ENCODE results near the gene EFNB2.

The EFNB2 gene, protein sequence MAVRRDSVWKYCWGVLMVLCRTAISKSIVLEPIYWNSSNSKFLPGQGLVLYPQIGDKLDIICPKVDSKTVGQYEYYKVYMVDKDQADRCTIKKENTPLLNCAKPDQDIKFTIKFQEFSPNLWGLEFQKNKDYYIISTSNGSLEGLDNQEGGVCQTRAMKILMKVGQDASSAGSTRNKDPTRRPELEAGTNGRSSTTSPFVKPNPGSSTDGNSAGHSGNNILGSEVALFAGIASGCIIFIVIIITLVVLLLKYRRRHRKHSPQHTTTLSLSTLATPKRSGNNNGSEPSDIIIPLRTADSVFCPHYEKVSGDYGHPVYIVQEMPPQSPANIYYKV

DNA sequence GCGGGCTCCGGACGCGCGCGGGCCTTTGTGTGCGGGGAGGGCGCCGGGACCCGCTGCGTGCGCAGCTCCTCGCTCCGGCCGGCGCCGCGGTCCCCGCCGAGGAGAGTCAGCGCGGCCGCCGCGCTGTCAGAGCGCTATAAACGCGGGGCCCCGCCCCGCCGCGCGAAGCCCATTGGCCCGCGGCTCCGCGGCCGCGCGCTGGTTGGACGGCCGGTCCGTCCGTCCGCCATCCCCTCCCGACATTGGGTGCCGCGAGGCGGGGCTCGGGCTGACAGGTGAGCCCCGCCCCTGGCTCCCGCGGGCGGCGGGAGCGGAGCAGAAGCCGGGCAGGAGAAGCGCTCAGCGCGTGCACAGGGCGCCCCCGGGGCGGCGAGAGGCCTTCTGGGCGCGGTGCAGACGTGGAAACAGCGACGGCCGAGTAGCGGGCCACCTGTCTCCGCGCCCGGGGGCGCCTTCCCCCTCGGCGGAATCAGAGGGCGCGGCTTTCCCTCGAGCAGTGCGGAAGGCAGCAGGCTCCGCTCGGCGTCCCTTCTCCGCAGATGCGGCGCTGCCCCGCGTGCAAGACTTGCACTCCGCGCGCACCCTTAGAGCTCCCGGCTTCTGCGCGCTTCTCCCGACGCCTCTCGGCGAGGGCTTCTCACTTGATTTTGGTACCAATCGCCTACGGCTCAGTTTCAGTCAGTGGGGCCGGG is at the start of gene EFNB2:
TSS of gene EFNB2 (minus strand) at position 111 of the 692 bp plus-strand sequence. CDS start 698 bp downstream, outside the sequence.
- DNase-seq (ENCODE audit: low read depth in 3 of 3) = peak; percentile 69 to 84 (median 72)

DNA sequence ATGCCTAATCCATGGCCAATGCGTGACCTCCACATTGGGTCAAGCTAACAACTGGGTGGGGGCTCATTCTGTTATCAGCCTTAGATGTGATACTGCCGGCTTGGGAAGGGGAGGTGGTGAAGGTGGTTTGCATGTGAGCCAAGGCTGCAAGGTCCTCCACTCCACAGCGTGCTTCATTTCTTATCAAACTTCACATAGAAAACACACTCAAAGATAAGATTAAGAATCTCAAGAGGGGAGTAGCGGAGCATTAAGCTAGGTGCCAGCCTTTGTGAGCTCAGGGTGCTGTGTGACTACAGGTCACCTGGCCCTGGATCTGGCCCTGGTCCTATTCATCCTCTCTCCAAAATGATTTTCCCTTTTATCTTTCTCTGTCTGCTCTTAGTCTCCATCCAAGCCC is 45.8 kb upstream of the EFNB2 start:
- no peak for DNase-seq (ENCODE audit: low read depth in 3 of 3)

DNA sequence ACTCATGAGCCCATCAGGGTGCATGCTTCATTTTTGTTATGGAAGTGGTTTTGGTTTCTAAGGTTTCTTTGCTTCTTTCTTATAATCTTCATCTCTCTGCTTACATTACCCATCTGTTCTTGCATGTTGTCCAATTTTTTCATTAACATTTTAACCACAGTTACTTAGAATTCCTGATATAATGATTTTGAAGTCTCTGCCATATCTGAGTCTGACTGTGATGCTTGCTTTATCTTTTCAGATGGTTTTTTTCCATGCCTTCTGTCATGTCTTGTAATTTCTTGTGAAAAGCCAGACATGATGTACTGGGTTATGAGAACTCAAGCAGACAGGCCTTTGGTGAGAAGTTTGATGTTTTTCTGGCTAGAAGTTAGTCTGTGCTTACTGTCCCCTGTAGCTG is 40.4 kb upstream of the EFNB2 start:
- DNase-seq (ENCODE audit: low read depth in 3 of 3) = no peak

DNA sequence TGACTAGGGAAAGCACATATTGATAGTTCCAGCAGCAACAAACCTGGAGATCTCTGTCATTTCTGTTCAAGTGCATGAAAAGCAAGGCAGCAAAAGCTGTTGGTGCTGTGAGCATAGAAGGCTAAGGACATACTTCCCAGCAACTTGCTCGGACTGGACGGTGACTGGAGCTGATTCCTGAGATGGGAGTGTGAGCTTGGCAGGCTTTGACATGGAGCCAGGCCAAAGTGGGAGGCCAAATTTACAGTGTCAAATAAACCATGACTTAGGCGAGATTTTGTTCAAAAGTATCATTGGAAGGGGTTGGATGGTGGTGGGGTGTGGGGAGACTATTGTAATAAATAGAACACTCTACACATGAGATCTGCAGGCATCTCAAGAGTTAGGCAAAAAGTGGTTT is 38.4 kb upstream of the EFNB2 start:
- no peak for DNase-seq (ENCODE audit: low read depth in 3 of 3)

DNA sequence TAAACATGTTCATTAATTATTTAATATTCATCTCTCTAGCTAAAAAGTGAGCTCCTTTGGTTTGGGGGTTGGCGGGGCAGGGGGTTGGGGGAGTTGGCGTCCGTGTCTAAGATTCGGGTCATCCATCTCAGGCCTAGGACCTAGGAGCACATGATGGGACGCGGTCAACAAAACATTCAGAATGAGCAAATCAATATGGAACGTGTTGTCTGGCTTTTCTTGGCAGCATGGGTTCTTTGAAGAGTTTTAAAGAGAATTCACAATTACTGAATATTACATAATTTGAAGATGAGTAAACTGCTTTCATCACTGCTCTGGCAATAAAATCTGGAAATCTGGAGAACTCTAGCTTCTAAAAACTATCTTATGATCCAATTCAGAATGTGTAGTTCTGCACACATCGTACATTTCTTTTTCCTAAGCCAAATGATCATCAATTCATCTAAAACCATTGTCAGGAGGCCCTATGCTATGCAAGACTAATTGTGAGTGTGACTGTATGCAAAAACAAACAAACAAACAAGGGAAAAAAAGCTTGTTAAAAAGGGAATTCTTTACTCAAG is 37.9 kb upstream of the EFNB2 start:
- DNase-seq (ENCODE audit: low read depth in 3 of 3) = no peak

DNA sequence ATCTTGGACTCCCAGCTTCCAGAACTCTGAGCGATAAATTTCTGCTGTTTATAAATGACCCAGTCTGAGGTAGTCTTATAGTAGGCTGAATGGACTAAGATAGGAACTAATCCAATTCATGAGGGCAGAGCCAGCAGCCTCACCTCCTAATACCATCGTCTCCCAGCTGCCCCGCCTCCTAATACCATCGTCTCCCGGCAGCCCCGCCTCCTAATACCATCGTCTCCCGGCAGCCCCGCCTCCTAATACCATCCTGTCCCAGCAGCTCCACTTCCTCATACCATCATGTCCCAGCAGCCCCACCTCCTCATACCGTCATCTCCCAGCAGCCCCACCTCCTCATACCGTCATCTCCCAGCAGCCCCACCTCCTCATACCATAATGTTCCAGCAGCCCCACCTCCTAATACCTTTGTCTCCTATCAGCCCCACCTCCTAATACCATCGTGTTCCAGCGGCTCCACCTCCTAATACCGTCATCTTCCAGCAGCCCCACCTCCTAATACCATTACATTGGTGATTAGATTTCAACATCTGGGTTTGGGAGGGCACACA is 34.9 kb upstream of the EFNB2 start:
- peak; percentile 40 to 64 (median 43) for DNase-seq (ENCODE audit: low read depth in 3 of 3)

DNA sequence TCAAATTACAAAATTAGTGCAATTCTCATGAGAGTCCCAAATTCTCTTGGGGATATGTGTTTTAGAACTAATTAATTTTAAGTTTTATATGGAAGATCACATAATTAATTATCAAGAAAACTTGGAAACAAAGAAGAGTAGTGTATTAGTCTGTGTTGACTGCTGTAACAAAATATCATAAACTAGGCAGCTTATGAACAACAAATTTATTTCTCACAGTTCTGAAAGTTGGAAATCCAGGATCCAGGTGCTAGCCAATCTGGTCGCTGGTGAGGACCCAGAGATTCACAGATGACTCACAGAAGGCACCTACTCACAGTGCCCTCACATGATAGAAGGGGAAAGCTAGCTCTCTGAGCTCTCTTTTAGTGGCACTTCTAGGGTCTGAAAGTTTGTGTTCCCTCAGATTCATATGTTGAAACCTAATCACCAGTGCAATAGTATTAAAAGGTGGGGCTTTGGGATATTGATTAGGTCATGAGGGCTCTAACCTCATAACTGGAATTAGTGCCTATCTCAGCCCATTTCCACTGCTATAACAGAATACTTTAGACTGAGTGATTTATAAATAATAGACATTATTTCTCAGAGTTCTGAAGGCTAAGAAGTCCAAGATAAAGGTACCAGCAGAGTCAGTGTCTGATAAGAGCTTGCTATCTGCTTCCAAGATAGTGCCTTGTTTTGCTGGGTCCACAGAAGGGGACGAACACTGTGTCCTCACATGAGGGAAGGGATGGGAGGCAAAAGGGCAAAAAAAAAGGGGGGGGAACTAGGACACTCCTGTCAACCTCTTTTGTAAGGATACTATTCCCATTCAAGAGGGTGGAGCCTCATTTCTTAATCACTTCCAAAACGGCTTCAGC is 34.0 kb upstream of the EFNB2 start:
- no peak for DNase-seq (ENCODE audit: low read depth in 3 of 3)

DNA sequence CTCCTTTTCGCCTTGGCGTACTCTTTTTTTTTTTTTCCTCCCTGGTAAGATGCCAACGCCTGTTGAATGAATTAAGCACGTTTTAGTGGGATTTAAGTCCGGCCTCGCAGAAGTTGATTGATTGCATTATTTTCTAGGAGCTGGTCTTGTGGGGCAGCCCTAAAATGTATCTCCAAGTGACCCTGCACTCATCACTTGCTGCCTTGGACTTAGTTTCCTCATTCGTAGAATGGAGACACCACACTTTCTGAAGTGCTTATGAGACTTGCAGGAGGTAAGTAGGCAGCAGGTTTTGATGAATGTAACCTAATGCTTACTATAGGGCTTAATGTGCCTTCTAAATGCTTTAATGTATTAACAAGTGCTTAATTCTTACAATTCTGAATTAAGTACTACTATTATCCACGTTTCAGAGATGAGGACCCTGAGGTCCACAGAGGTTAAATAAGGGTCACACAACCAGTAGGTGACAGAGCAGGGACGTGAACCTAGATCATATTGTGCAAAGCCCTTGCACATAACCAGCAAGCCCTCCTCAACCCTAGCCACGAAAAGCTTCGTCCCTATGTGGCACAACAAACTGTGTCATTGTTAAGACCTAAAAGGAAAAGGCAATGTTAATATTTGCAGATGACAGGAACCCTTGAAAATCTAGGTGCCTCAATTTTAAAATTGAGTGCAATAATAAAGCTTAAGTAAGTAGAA is 33.0 kb upstream of the EFNB2 start:
- no peak for DNase-seq (ENCODE audit: low read depth in 3 of 3)

DNA sequence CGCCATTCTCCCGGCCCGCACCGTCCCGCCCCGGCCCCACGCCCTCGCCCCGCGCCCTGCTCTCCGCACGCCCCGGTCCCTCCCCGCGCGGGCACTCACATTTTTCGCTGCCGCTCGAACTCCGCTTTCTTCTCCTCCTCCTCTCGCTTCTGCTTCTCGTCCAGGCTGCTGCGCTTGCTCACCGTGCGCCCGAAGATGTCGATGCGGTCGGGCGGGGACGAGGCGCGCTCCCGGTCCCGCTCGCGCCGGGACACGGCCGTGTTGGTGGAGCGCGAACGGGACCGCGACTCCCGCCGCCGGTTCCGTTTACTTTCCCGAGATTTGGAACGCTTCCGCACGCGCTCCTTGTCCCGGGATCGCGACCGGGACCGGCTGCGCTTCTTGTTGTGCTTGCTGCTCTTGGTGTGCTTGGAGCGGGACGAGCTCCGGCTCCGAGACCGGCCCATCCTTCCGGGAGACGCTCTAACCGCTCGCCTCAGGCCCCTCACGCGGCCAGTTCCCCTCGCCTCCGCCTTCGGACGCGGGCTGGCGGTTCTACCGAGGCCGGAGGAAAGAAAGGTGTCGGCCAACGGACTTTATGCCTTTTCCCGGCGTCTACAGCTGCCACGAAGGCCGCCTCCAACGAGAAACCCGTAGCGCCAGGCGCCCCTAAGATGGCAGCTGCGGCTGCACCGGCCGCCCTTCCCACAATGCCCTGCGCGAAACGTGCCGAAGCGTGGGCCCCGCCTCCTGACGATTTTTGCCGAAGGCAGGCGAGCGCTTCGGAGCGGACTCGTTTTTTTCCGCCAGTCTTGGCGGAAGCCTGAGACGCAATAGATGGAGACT is 32.2 kb upstream of the EFNB2 start, which contains the start of gene ARGLU1:
TSS of gene ARGLU1 (minus strand) at position 664 of the 825 bp plus-strand sequence. CDS start at position 446, 218 bp downstream.
- peak; percentile 92 to 94 (median 93) for DNase-seq (ENCODE audit: low read depth in 3 of 3)

DNA sequence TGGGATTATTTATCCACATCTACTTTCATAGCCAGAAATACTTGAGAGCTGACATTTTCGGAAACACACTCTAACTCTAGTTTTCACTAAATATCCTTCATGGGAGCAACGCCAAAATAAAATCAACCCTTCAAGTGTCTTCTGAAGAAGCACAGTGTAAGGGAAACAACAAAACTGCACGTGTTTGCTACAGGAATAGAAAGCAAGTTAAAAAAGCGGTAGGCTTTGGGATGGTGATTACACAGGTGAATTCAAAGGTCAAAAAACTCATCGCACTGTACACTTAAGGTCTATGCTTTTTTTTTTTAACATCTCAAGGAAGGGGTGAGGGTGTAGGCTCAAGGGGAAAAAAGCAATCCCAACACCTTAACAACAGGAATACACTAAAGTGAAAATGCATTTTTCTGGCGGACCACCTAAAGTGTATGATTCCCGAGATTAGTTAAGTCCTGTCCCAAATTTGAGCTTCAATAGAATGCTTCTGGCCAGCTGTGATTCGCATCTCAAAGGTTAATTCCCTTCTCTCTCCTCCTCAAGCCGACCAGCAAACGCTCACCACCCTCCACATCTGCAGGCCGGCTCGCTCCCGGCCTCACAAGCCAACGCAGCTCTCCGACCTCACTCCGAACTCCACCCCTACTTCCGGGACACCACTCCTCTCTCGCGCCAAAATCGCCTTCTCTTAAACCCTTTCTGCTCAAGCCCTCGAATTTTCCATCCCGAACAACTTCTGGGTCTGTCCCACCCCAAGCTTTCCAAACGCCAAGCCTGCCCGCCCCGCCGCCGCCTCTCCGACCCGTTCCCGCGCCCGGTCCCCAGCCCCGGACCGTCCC is 31.4 kb upstream of the EFNB2 start:
- DNase-seq (ENCODE audit: low read depth in 3 of 3) = peak; percentile 3 to 27 (median 4)

DNA sequence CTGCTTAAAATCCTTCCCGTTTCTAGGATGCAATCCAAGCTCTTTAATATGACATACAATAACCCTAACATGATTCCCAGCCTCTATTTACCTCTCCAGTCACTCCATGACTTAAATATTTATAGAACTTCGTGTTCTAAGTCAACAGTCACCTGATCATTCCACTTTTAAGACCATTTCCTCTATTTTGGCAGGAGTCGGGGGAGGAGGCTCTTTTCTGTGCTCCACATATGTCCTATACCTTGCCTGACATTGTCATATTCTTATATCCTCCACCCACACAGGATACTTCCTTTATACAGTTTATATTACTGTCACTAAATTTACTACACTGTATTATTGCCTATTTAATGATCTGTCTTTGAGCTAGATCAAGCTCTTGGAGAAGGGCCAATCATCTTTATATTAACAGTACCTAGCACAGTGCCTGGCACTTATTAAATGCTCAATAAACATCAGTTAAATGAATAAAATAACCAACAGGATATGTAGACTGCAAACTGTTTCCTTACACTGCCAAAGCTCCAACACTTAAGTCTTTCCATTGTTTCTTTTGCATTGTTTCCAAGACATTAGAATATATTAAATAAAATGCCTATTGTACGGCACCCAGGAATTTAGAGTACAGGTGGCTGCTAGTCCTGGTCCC is 29.8 kb upstream of the EFNB2 start:
- no peak for DNase-seq (ENCODE audit: low read depth in 3 of 3)

DNA sequence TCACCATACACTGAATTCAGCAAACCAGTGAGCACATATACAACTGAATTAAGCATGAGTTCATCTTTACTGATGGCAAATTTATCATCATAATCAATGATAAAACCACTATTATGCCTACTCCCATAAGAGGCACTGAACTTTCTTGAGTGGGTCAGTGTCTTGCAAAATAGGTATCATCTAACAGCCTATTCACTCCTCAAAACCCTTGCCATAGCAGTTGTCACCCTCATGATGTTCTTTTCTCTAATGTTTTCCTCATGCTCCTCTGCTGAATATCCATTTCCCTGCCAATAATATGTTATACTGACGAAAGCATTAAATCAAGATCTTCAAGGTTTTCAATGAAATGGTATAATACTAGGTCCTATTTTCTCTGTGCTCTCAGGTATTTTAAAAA is 26.8 kb upstream of the EFNB2 start:
- no peak for DNase-seq (ENCODE audit: low read depth in 3 of 3)

DNA sequence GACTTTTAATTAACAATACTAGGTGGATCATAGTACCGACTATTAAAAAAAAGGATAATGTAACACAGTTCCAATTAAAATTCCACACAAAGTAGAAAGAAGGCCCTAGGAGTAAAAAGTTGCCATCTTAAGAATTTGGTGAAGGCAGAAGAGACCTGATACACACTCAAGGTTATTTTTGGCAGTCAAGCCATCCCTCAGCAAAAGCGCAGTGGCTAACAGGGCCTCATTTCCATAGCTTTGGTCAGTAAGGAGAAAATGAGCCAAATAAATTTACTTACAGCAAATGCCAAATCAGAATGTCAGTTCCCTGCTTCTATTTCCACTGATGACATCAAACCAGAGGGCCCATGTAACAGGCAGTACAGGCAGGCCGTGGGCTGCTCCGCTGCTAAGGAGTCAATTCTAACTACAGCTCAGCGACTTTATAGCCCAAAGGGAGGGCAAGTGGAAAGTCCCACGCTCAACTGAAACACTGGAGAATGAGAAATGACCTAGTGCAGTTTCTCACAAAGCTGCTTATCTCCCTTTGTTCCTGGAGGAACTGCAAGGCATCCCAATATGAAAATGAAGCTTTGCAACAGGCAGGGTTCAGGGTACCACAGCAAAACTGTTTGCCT is 26.2 kb upstream of the EFNB2 start:
- DNase-seq (ENCODE audit: low read depth in 3 of 3) = peak; percentile 6 to 48 (median 13)

DNA sequence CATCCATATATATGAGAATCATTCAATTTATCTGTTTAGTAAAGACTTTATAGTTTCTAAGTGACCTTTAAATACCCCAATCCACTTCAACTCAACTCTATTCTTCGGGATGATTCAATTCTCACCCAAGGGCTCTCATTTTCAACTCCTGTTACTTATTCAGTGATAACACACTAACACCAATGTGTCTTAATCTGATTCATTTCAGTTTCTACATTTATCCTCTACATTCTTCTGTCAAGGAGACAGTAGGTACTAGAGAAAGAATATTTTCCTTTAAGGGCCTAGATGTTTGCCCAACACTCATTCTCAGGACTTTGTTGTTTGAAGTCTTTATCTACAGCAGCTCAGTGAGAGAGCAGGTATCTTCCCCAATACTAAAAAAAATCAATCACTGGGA is 25.4 kb upstream of the EFNB2 start:
- DNase-seq (ENCODE audit: low read depth in 3 of 3) = no peak

DNA sequence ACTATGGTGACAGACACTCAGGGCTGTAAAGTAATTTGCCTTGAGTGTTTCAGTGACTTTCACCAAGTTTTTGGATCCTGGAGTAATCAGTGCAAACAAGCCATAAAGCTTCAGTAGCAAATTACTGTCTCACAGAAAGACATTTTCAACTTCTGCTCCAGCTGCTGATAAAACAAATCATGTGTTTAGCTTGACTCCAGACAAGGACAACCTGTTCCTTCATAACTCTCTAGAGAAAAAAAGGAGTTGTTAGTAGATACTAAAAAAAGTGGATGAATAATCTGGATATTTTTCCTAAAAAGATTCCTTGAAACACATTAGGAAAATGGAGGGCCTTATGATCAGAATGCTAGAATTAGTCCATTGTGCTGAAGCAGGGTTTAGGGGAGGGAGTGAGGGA is 23.1 kb upstream of the EFNB2 start:
- no peak for DNase-seq (ENCODE audit: low read depth in 3 of 3)

DNA sequence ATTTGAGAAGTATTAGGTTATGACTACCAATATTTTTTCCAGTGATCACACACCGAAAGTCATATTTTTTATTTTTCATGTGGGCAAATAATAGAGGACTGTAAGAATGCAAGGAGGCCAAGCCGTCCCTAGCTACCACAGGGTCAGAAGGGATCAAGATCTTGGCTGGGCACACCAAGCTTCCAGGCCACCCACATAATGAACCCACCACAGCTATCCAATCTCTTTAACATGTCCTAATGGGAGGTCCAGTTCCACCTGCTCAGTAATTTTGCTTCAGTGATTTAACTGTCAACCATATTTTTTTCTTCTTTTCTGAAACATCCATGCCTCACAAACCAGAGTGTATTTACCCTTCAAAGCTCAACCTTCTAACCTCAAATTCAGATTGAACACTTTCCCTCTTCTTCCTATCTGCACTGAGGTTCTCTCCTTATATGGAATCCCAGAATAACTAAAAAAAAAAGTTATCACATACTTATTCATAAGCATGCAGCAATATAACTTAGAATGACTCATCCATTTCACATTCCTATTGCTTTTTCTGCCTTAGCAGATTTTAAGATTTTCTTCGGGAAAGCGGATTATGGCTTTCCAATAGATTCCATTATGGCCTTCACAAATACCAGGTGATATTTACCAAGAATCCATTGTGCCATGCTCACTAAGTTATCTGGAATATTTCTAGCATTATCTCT is 20.3 kb upstream of the EFNB2 start:
- no peak for DNase-seq (ENCODE audit: low read depth in 3 of 3)

DNA sequence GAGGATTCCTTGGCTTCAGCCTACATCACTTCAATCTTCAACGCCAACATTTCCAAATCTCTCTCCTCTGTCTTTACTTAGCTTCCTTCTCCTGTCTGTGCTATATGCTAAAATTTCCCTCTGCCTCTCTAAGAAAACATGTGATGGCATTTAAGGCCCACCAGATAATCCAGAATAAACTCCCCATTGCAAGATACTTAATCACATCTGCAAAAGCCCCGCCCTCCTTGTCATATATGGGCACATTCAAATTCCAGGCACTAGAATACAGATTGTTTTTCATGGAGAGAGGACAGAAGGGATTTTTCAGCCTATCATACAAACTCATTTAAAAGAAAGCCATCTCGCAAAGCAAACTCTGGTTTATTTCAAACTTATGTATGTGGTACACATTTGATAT is 16.3 kb upstream of the EFNB2 start:
- DNase-seq (ENCODE audit: low read depth in 3 of 3) = no peak

DNA sequence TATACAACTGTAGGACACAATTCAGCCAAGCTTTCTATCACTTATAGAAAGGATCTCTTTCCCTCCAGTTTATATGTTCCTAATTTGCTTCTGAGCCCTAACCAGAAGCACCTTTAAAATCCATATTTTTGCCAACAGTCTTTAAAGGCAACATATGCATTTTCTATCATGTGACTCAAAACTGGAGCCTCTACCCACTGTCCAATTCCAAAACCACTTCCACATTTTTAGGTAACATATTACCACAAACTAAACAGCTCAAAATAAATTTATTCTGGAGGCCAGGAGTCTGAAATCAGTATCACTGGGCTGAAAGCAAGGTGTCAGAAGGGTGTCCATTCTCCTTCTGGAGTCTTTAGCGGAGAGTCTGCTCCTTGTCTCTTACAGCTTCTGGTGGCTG is 15.9 kb upstream of the EFNB2 start:
- no peak for DNase-seq (ENCODE audit: low read depth in 3 of 3)

All from stimulated activated CD4-positive, alpha-beta T cell treated with anti-CD3 and anti-CD28 coated beads, TNF-alpha, amount 100 ng/mL, for 24 hours (primary cell).